Measurements from ENCODE around the gene MEAF6. TPM values are rescaled to one million over a fixed set of nuclear protein-coding genes. Genes with fewer than 3 reads are reported as not detected.

MEAF6 gene
- total and polyA plus RNA-seq, 2 of the 4 experiments (the other 2 are of a cell fraction) = 36.2 to 40.7 TPM

GRCh38 chr1:37474697-37475379 is 39.7 kb downstream of the MEAF6 start:
- POLR2A ChIA-PET (ENCODE audit: unreplicated experiment) = no interaction called here
- Histone ChIP-seq H3K56ac (ENCODE audit: extremely low read depth, insufficient read depth, low read length) (peak overlapping the region; percentile 46), H2AK9ac (replicated peaks; ENCODE audit: low read depth, low read length, poor library complexity) (peak overlapping the region; percentile 97), H4K5ac (ENCODE audit: low read depth, low read length) (peak overlapping the region; percentile 50), H3K18ac (ENCODE audit: low read depth, low read length) (peak overlapping the region; percentile 32), H2AK5ac (ENCODE audit: low read depth, low read length) (peak overlapping the region; percentile 92), H4K91ac (ENCODE audit: insufficient read depth, low read depth, low read length) (peak overlapping the region; percentile 64), H3K79me1 (ENCODE audit: low read depth in 1 of 2, low read length in 2 of 2) (peaks cover 12 to 66% of the 10 kb centered on the region in 2 experiments; a peak in 3 of 4 replicates), H3K27ac (ENCODE audit: insufficient read depth, low read length) (peak overlapping the region; percentile 78), H3K27me3 (ENCODE audit: control insufficient read depth, insufficient read depth, low read length) (no peaks in the 10 kb centered on the region), H3K14ac (replicated peaks; ENCODE audit: low read depth, low read length) (peak overlapping the region; percentile 97), H2AFZ (replicated peaks; ENCODE audit: low read length, poor library complexity) (peak overlapping the region; percentile 77), H2BK15ac (ENCODE audit: low read depth, low read length) (peak overlapping the region; percentile 31; the same call in 1 of the 3 replicates), H3K4me1 (ENCODE audit: control insufficient read depth, insufficient read depth, low read length) (peaks cover 57% of the 10 kb centered on the region), H2BK20ac (ENCODE audit: low read depth, low read length) (no peak overlapping the region), H3K36me3 (ENCODE audit: control insufficient read depth, insufficient read depth, low read length) (peaks cover 19% of the 10 kb centered on the region), H3K4ac (ENCODE audit: low read depth, low read length) (peak overlapping the region; percentile 77), H3K9me1 (ENCODE audit: insufficient read depth, low read length) (peaks cover 30% of the 10 kb centered on the region), H3K23ac (ENCODE audit: low read depth, low read length) (peak overlapping the region; percentile 98), H3K4me2 (ENCODE audit: low read depth, low read length) (peak overlapping the region; percentile 96), H3K9me3 (ENCODE audit: control insufficient read depth, insufficient read depth, low read length) (no peaks in the 10 kb centered on the region), H2BK5ac (ENCODE audit: low read depth, low read length, poor library complexity, severe bottlenecking) (peak overlapping the region; percentile 97), H4K20me1 (ENCODE audit: insufficient read depth, low read length) (peaks cover 15% of the 10 kb centered on the region), H3K9ac (ENCODE audit: low read depth, low read length) (peak overlapping the region; percentile 87), H3K4me3 (ENCODE audit: insufficient read depth, low read depth, low read length) (peak overlapping the region; percentile 95), H4K8ac (ENCODE audit: low read depth in 2 of 2, low read length in 2 of 2) (peak overlapping the region in 1 of 2 experiments; percentile 56; a peak in 1 of 4 replicates), H2BK120ac (ENCODE audit: low read depth, low read length) (peak overlapping the region; percentile 50)
- BruUV-seq (replicated peaks) = no TSS peak
- CTCF ChIA-PET = interaction anchor here (0.6 to 1.8 kb wide), 2 partner anchors 12 to 207 kb away, joined by 3 to 15 read pairs; no protein-coding TSS in a partner anchor
- dilution Hi-C loops (cut with HindIII; ENCODE audit: low sequenced_read_pairs, unreplicated experiment) (no loop called here), in situ Hi-C loops (cut with MboI; ENCODE audit: low sequenced_read_pairs) (no loop called here), intact Hi-C loops (cut with micrococcal nuclease) (loop anchor here (5.0 kb wide), 2 partner anchors 207 to 217 kb away; partner anchors contain the start of gene CDCA8)
- DNase-seq (no peak), ATAC-seq (ENCODE audit: low read depth) (peak; percentile 4)
- 11% methylated on average over 7 of the region's 38 CpGs; no CpG with 5 or more reads in 1 of the 2 experiments for WGBS, 2 experiments (ENCODE audit: extremely low coverage in 2 of 2, insufficient read length in 1 of 2)
- TF ChIP-seq POLR2A (IDR thresholded peaks at IDR 0.05; ENCODE audit: low read depth, low read length) = peak; percentile 3; the same call in 1 of the 2 replicates
- no peak for TF ChIP-seq NFE2L2 (IDR thresholded peaks at IDR 0.05; ENCODE audit: low read depth, low read length)
